ENCODE data around the gene ADGB. TPM values are rescaled to one million over a fixed set of nuclear protein-coding genes. Genes with fewer than 3 reads are reported as not detected.
"Not testable (repeated sequence)": the region's sequence is repeated elsewhere in the genome, so short reads cannot be mapped to it uniquely, and the experiment has no call there.

Gene ADGB
- total RNA-seq, 4 donors from 2014 or later, result 0.26 to 3.6 (median 0.29) TPM; not detected in 1

GRCh38 chr6:146814148-146814750 lies 215.5 kb downstream of the ADGB start:
- Histone ChIP-seq H3K4me1 (no peaks in the 10 kb centered on the region), H3K27ac (no peak overlapping the region), H3K36me3 (no peaks in the 10 kb centered on the region), H3K4me3 (no peak overlapping the region), H3K27me3 (no peaks in the 10 kb centered on the region), H3K9me3 (no peaks in the 10 kb centered on the region)
- WGBS, result 75% methylated on average over 1 of the region's 1 CpG
- TF ChIP-seq POLR2AphosphoS5 (IDR thresholded peaks at IDR 0.05) (no peak), CTCF (IDR thresholded peaks at IDR 0.05) (no peak), POLR2A (IDR thresholded peaks at IDR 0.05) (no peak), EP300 (IDR thresholded peaks at IDR 0.05) (no peak)
- no peak for DNase-seq (ENCODE audit: low spot score in 2 of 2)

GRCh38 chr6:146815511-146816462 lies 217.0 kb downstream of the ADGB start:
- DNase-seq (ENCODE audit: low spot score in 2 of 2); H3K4me3 ChIP-seq: not testable (repeated sequence)
- 84% methylated on average over 16 of the region's 18 CpGs for WGBS

GRCh38 chr6:146819596-146820320 lies 221.0 kb downstream of the ADGB start:
- no peaks in the 10 kb centered on the region for H3K9me3 ChIP-seq
- H3K27ac ChIP-seq, result no peak overlapping the region
- WGBS, result 68% methylated on average over 8 of the region's 8 CpGs
- no peak for TF ChIP-seq EP300 (IDR thresholded peaks at IDR 0.05)
- TF ChIP-seq POLR2A (IDR thresholded peaks at IDR 0.05), result no peak
- no peak for TF ChIP-seq POLR2AphosphoS5 (IDR thresholded peaks at IDR 0.05)
- no peak for TF ChIP-seq CTCF (IDR thresholded peaks at IDR 0.05)
- H3K27me3 ChIP-seq, result no peaks in the 10 kb centered on the region
- no peaks in the 10 kb centered on the region for H3K4me1 ChIP-seq
- H3K36me3 ChIP-seq, result no peaks in the 10 kb centered on the region
- H3K4me3 ChIP-seq, result no peak overlapping the region
- DNase-seq (ENCODE audit: low spot score in 2 of 2), result no peak

More at GRCh38 chr6:146815511-146816462, 217.0 kb downstream of the ADGB start:
- not testable (repeated sequence) for H3K27me3 ChIP-seq, H3K36me3 ChIP-seq, H3K4me1 ChIP-seq, H3K27ac ChIP-seq, H3K9me3 ChIP-seq

- H3K9me3 ChIP-seq, result no peaks in the 10 kb centered on the region
- H3K27ac ChIP-seq, result no peak overlapping the region
- H3K4me3 ChIP-seq, result no peak overlapping the region
- no peaks in the 10 kb centered on the region for H3K4me1 ChIP-seq
- no peak for DNase-seq (ENCODE audit: low spot score in 2 of 2)
- TF ChIP-seq POLR2A (IDR thresholded peaks at IDR 0.05) (no peak), POLR2AphosphoS5 (IDR thresholded peaks at IDR 0.05) (no peak), EP300 (IDR thresholded peaks at IDR 0.05) (no peak), CTCF (IDR thresholded peaks at IDR 0.05) (no peak)
- no peaks in the 10 kb centered on the region for H3K36me3 ChIP-seq
- 52% methylated on average over 4 of the region's 4 CpGs for WGBS
- H3K27me3 ChIP-seq, result no peaks in the 10 kb centered on the region
Observed at GRCh38 chr6:146827216-146827928, 228.6 kb downstream of the ADGB start.

GRCh38 chr6:146829792-146830565 lies 231.2 kb downstream of the ADGB start:
- H3K27me3 ChIP-seq, result no peaks in the 10 kb centered on the region
- H3K4me3 ChIP-seq, result no peak overlapping the region
- TF ChIP-seq POLR2A (IDR thresholded peaks at IDR 0.05) (no peak), POLR2AphosphoS5 (IDR thresholded peaks at IDR 0.05) (no peak), CTCF (IDR thresholded peaks at IDR 0.05) (no peak), EP300 (IDR thresholded peaks at IDR 0.05) (no peak)
- no peaks in the 10 kb centered on the region for H3K9me3 ChIP-seq
- no peak for DNase-seq (ENCODE audit: low spot score in 2 of 2)
- no peak overlapping the region for H3K27ac ChIP-seq
- H3K4me1 ChIP-seq, result no peaks in the 10 kb centered on the region
- 83% methylated on average over 1 of the region's 1 CpG for WGBS
- H3K36me3 ChIP-seq, result no peaks in the 10 kb centered on the region
